ENCODE data around the gene SNORC. TPM values are rescaled to one million over a fixed set of nuclear protein-coding genes. Genes with fewer than 3 reads are reported as not detected.

Gene SNORC
- total and polyA plus RNA-seq, 2 of the 13 experiments (the other 11 are each of a cell fraction or from before 2014, with no cell fraction given), result 59.1 to 86.1 TPM

- no peak for ATAC-seq
- Histone ChIP-seq H3K4me2 (ENCODE audit: low read depth, low read length) (no peak overlapping the region), H2AFZ (ENCODE audit: low read length) (no peak overlapping the region), H3K79me2 (ENCODE audit: insufficient read depth, low read length) (peaks cover 19% of the 10 kb centered on the region), H3K4me3 (replicated peaks in 1 of 3; ENCODE audit: insufficient read depth in 1 of 3, low read depth in 2 of 3, low read length in 3 of 3) (no peak overlapping the region), H3K36me3 (replicated peaks in 1 of 2; ENCODE audit: control insufficient read depth in 1 of 2, insufficient read depth in 2 of 2, low read length in 2 of 2) (peaks cover 10 to 44% of the 10 kb centered on the region in 2 experiments), H4K20me1 (ENCODE audit: insufficient read depth, low read length) (peaks cover 3% of the 10 kb centered on the region; the same call in 1 of the 2 replicates), H3K4me1 (ENCODE audit: insufficient read depth, low read length) (peaks cover 45% of the 10 kb centered on the region), H3K9me3 (ENCODE audit: low read length) (no peaks in the 10 kb centered on the region), H3K9ac (ENCODE audit: insufficient read depth, low read depth, low read length) (no peak overlapping the region), H3K27me3 (ENCODE audit: control insufficient read depth in 1 of 2, insufficient read depth in 2 of 2, low read length in 2 of 2) (no peaks in the 10 kb centered on the region), H3K27ac (ENCODE audit: extremely low read length, insufficient read depth, low read length) (no peak overlapping the region)
- no TSS peak for BruUV-seq (replicated peaks)
- no peak for DNase-seq (ENCODE audit: low spot score)
- FAIRE-seq, result no peak
- CTCF ChIA-PET (ENCODE audit: low intra/inter-chr PET ratio, low total read pairs), result no interaction called here
- intact Hi-C loops (cut with micrococcal nuclease; ENCODE audit: unreplicated experiment), result no loop called here
- POLR2A ChIA-PET, result interaction anchor here (2.0 to 5.3 kb wide), 2 partner anchors 10 to 26 kb away, joined by 6 to 35 read pairs; no protein-coding TSS in a partner anchor
- WGBS (ENCODE audit: low lambda C conversion rate), result 96% methylated on average over 16 of the region's 17 CpGs
- in situ Hi-C loops (cut with HindIII; ENCODE audit: extremely low pct_ligation_motif_present, low pct_unique_long_range_greater_than_20kb), result no loop called here
- peak; percentile 57 for TF ChIP-seq RBFOX2 (IDR thresholded peaks at IDR 0.05; ENCODE audit: low read depth, low read length)
- no peak for TF ChIP-seq ZFP36L1 (CRISPR knock-in tag; IDR thresholded peaks at IDR 0.05)
- no peak for TF ChIP-seq POLR2AphosphoS2 (IDR thresholded peaks at IDR 0.05; ENCODE audit: low read depth, low read length)
- no peak for TF ChIP-seq ZNF383 (CRISPR knock-in tag; IDR thresholded peaks at IDR 0.05; ENCODE audit: borderline replicate concordance)
- no peak for TF ChIP-seq MED1 (CRISPR knock-in tag; IDR thresholded peaks at IDR 0.05)
- TF ChIP-seq ZNF337 (CRISPR knock-in tag; IDR thresholded peaks at IDR 0.05; ENCODE audit: borderline replicate concordance, low read depth), result no peak
- no peak for TF ChIP-seq TBL1XR1 (IDR thresholded peaks at IDR 0.05; ENCODE audit: borderline replicate concordance, low read length, partially characterized antibody)
- no peak for TF ChIP-seq ZNF605 (CRISPR knock-in tag; IDR thresholded peaks at IDR 0.05)
- no peak for TF ChIP-seq NFYC (CRISPR knock-in tag; IDR thresholded peaks at IDR 0.05)
- no peak for TF ChIP-seq MTF1 (CRISPR knock-in tag; IDR thresholded peaks at IDR 0.05)
- TF ChIP-seq TBX2 (CRISPR knock-in tag; IDR thresholded peaks at IDR 0.05; ENCODE audit: borderline replicate concordance), result no peak
- TF ChIP-seq ELF3 (CRISPR knock-in tag; IDR thresholded peaks at IDR 0.05), result no peak
- TF ChIP-seq REL (CRISPR knock-in tag; conservative IDR thresholded peaks at IDR 0.05), result no peak
- TF ChIP-seq TMF1 (CRISPR knock-in tag; IDR thresholded peaks at IDR 0.05; ENCODE audit: low read depth), result no peak
- TF ChIP-seq EZH2 (conservative IDR thresholded peaks at IDR 0.05; ENCODE audit: low read depth, low read length), result no peak
- no peak for TF ChIP-seq DNMT3B (CRISPR knock-in tag; conservative IDR thresholded peaks at IDR 0.05)
- no peak for TF ChIP-seq NFYB (CRISPR knock-in tag; IDR thresholded peaks at IDR 0.05)
- TF ChIP-seq TAF1 (CRISPR knock-in tag; IDR thresholded peaks at IDR 0.05), result no peak
- no peak for TF ChIP-seq ZNF615 (CRISPR knock-in tag; IDR thresholded peaks at IDR 0.05; ENCODE audit: borderline replicate concordance)
- TF ChIP-seq KAT7 (CRISPR knock-in tag; IDR thresholded peaks at IDR 0.05; ENCODE audit: borderline replicate concordance), result no peak
- TF ChIP-seq ZNF841 (CRISPR knock-in tag; IDR thresholded peaks at IDR 0.05; ENCODE audit: borderline replicate concordance), result no peak
- no peak for TF ChIP-seq MTA3 (CRISPR knock-in tag; IDR thresholded peaks at IDR 0.05)
- no peak for TF ChIP-seq IRF9 (CRISPR knock-in tag; IDR thresholded peaks at IDR 0.05; ENCODE audit: borderline replicate concordance)
- TF ChIP-seq ZNF33B (CRISPR knock-in tag; IDR thresholded peaks at IDR 0.05), result no peak
- no peak for TF ChIP-seq MTA1 (CRISPR knock-in tag; IDR thresholded peaks at IDR 0.05; ENCODE audit: borderline replicate concordance)
- no peak for TF ChIP-seq ZNF839 (CRISPR knock-in tag; IDR thresholded peaks at IDR 0.05; ENCODE audit: borderline replicate concordance)
- TF ChIP-seq ZEB1 (IDR thresholded peaks at IDR 0.05; ENCODE audit: insufficient replicate concordance, low read depth), result no peak
- TF ChIP-seq WIZ (CRISPR knock-in tag; IDR thresholded peaks at IDR 0.05), result no peak
Measured at GRCh38 chr2:232882085-232882484, 12.0 kb downstream of the SNORC start.
